ENCODE measurements around the gene HOMER3.
"Not testable (repeated sequence)": the region's sequence is repeated elsewhere in the genome, so short reads cannot be mapped to it uniquely, and the experiment has no call there.

Gene HOMER3

GRCh38 chr19:18904334-18905057 is 36.5 kb downstream of the HOMER3 start:
- DNase-seq (ENCODE audit: extremely low read depth, low read depth), result no peak
- TF ChIP-seq CTCF (IDR thresholded peaks at IDR 0.05; ENCODE audit: low read depth, low read length), result no peak

GRCh38 chr19:18903156-18904037 is 37.6 kb downstream of the HOMER3 start:
- TF ChIP-seq CTCF (IDR thresholded peaks at IDR 0.05; ENCODE audit: low read depth, low read length), result no peak
- no peak for DNase-seq (ENCODE audit: extremely low read depth, low read depth)

DNA sequence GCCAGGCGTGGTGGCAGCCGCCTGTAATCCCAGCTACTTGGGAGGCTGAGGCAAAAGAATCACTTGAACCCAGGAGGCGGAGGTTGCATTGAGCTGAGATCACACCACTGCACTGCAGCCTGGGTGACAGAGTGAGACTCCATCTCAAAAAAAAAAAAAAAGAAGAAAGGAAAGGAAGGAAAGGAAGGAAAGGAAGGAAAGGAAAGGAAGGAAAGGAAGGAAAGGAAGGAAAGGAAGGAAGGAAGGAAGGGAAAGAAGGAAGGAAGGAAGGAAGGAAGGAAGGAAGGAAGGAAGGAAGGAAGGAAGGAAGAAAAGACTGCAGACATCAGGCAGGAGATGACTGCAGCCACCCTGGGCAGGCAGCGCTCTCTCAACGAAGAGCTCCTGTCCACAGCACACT is 38.5 kb downstream of the HOMER3 start:
- not testable (repeated sequence) for DNase-seq (ENCODE audit: extremely low read depth, low read depth)

DNA sequence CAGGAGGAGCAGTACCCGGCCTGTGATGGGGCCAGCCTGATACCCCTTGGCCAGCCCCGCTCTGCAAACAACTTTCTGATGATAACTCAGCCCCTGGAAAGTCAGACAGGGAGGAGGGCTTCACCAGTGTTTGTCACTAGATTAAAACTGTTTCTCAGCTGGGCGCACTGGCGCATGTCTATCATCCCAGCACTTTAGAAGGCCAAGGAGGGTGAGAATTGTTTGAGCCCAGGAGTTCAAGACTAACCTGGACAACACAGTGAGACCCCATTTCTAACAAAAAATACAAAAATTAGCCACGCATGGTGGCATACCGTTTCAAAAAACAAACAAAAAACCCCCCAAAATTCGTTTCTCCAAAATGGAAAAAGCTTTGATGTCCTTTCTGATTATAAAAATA is 39.5 kb downstream of the HOMER3 start:
- DNase-seq (ENCODE audit: extremely low read depth, low read depth), result no peak
- no peak for TF ChIP-seq CTCF (IDR thresholded peaks at IDR 0.05; ENCODE audit: low read depth, low read length)

- DNase-seq (ENCODE audit: extremely low read depth, low read depth), result no peak
- no peak for TF ChIP-seq CTCF (IDR thresholded peaks at IDR 0.05; ENCODE audit: low read depth, low read length)
Measured at GRCh38 chr19:18900700-18901481, 40.1 kb downstream of the HOMER3 start.

- TF ChIP-seq CTCF (IDR thresholded peaks at IDR 0.05; ENCODE audit: low read depth, low read length), result no peak
Measured at GRCh38 chr19:18899624-18900560, 41.1 kb downstream of the HOMER3 start.

More at GRCh38 chr19:18899624-18900560, 41.1 kb downstream of the HOMER3 start:
- no peak for DNase-seq (ENCODE audit: extremely low read depth, low read depth)
